Cardiac muscle cell (in vitro differentiated cells and primary cell): ENCODE data around the gene SLC45A2. TPM values are rescaled to one million over a fixed set of nuclear protein-coding genes. Genes with fewer than 3 reads are reported as not detected.
A peak's percentile ranks its signal among the peaks of the same experiment; 100 is the strongest.

ENCODE experiments used
- DNase-seq, 2 donors: peaks; one replicate each; pipeline versions ENCODE4 v3.0.0 to v3.0.0-alpha.2; 2010 to 2017; ENCODE audit warnings: low read depth in 1 of 2, low spot score in 1 of 2
- H3K27ac ChIP-seq: fragments of 200-600 bp; sonication (generic); 2 replicates; pipeline ENCODE4 v1.5.1; 2016
- H3K27me3 ChIP-seq: fragments of 200-600 bp; sonication (generic); 2 replicates; pipeline ENCODE4 v1.6.0; 2016; ENCODE audit warnings: control low read depth
- H3K36me3 ChIP-seq: fragments of 200-600 bp; sonication (generic); 2 replicates; pipeline ENCODE4 v1.5.1; 2016; ENCODE audit warnings: control low read depth
- H3K4me1 ChIP-seq: fragments of 200-600 bp; sonication (generic); 2 replicates; pipeline ENCODE4 v1.8.1; 2017; ENCODE audit warnings: low read depth, mild to moderate bottlenecking, mixed run types
- H3K4me3 ChIP-seq: fragments of 200-600 bp; sonication (generic); 2 replicates; pipeline ENCODE4 v1.5.1; 2016; ENCODE audit warnings: mild to moderate bottlenecking
- H3K9me3 ChIP-seq: fragments of 200-600 bp; sonication (generic); 2 replicates; pipeline ENCODE4 v1.5.1; 2017; ENCODE audit warnings: low read depth, mild to moderate bottlenecking, control low read depth
- polyA plus RNA-seq: library from polyadenylated mRNA; unstranded; fragments of >200 nt; fragmentation: Nextera tagmentation; extraction: Ambion mirVana; gene quantifications from 2 replicates; pipeline ENCODE4 v1.2.1, GENCODE V29; 2016
- total RNA-seq: library from RNA; depleted of rRNA; stranded (reverse); fragments of >200 nt; gene quantifications from 2 replicates; pipeline ENCODE4 v1.2.3, GENCODE V29; 2016
- TF ChIP-seq, protein P1 (sequence below): IDR thresholded peaks from 2 replicates; pipeline ENCODE4 v1.5.1; 2012; ENCODE audit warnings: low read depth, mild to moderate bottlenecking, low read length

The SLC45A2 gene
- total and polyA plus RNA-seq, 2 experiments from 2014 or later: 0.32 TPM; not detected in 1

- no peaks in the 10 kb centered on the region for H3K27me3 ChIP-seq
- DNase-seq: no peak
- H3K4me1 ChIP-seq: no peaks in the 10 kb centered on the region
- TF ChIP-seq, protein P1, sequence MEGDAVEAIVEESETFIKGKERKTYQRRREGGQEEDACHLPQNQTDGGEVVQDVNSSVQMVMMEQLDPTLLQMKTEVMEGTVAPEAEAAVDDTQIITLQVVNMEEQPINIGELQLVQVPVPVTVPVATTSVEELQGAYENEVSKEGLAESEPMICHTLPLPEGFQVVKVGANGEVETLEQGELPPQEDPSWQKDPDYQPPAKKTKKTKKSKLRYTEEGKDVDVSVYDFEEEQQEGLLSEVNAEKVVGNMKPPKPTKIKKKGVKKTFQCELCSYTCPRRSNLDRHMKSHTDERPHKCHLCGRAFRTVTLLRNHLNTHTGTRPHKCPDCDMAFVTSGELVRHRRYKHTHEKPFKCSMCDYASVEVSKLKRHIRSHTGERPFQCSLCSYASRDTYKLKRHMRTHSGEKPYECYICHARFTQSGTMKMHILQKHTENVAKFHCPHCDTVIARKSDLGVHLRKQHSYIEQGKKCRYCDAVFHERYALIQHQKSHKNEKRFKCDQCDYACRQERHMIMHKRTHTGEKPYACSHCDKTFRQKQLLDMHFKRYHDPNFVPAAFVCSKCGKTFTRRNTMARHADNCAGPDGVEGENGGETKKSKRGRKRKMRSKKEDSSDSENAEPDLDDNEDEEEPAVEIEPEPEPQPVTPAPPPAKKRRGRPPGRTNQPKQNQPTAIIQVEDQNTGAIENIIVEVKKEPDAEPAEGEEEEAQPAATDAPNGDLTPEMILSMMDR: no peak
- no peak overlapping the region for H3K4me3 ChIP-seq
- no peaks in the 10 kb centered on the region for H3K9me3 ChIP-seq
- peaks cover 5% of the 10 kb centered on the region for H3K36me3 ChIP-seq
- H3K27ac ChIP-seq: no peak overlapping the region
These were observed 41.7 kb upstream of the SLC45A2 start for GRCh38 chr5:34026089-34026761.

GRCh38 chr5:34022121-34022705 lies 37.7 kb upstream of the SLC45A2 start:
- H3K27ac ChIP-seq: no peak overlapping the region
- no peaks in the 10 kb centered on the region for H3K9me3 ChIP-seq
- H3K36me3 ChIP-seq: peaks cover 5% of the 10 kb centered on the region
- H3K4me1 ChIP-seq: no peaks in the 10 kb centered on the region
- DNase-seq: peak in 1 of 2 donors; percentile 44
- TF ChIP-seq, protein P1: no peak
- H3K4me3 ChIP-seq: no peak overlapping the region
- no peaks in the 10 kb centered on the region for H3K27me3 ChIP-seq

- DNase-seq: no peak
- Histone ChIP-seq H3K27me3 (no peaks in the 10 kb centered on the region), H3K27ac (no peak overlapping the region), H3K4me3 (no peak overlapping the region), H3K4me1 (no peaks in the 10 kb centered on the region), H3K36me3 (peaks cover 5% of the 10 kb centered on the region), H3K9me3 (no peaks in the 10 kb centered on the region)
- TF ChIP-seq, protein P1: no peak
These were observed 36.8 kb upstream of the SLC45A2 start for GRCh38 chr5:34021334-34021733.

DNA sequence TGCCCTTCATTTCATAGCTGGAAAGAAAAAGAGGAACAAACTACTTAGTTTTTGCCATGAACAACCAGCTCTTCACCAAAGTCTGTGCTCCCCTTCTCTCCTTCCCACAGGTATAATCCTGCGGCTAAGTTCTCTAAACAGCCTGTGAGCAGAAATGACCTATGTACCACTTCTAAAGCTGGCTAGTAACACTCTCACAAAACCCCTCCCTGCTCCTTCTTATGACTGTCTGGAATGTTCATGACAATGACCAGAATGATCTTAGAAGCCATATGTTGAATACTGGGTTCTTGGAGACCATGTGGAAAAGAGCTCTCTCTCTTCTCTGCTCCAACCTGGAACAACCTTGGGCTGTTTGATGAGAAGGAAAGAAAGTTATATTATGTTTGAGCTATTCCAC lies 36.2 kb upstream of the SLC45A2 start:
- DNase-seq: no peak

GRCh38 chr5:34017254-34017653 lies 32.8 kb upstream of the SLC45A2 start:
- Histone ChIP-seq H3K4me1 (no peaks in the 10 kb centered on the region), H3K9me3 (no peaks in the 10 kb centered on the region), H3K27ac (no peak overlapping the region), H3K27me3 (no peaks in the 10 kb centered on the region), H3K4me3 (no peak overlapping the region), H3K36me3 (no peaks in the 10 kb centered on the region)
- TF ChIP-seq, protein P1: no peak
- no peak for DNase-seq

More for the DNA sequence above, 36.2 kb upstream of the SLC45A2 start:
- H3K36me3 ChIP-seq: peaks cover 4% of the 10 kb centered on the region
- no peaks in the 10 kb centered on the region for H3K9me3 ChIP-seq
- H3K4me1 ChIP-seq: no peaks in the 10 kb centered on the region
- H3K27me3 ChIP-seq: no peaks in the 10 kb centered on the region
- no peak overlapping the region for H3K27ac ChIP-seq
- no peak overlapping the region for H3K4me3 ChIP-seq
- TF ChIP-seq, protein P1: no peak
